K562 (cell line): Measurements from ENCODE around the gene CHAMP1. TPM values are rescaled to one million over a fixed set of nuclear protein-coding genes. Genes with fewer than 3 reads are reported as not detected.
A peak's percentile ranks its signal among the peaks of the same experiment; 100 is the strongest.

Source experiments
- ATAC-seq: fragments of 200-7000 bp; cut with Tn5 transposase; 3 replicates; pipeline ENCODE4 v1.9.1; 2020; ENCODE audit warnings: moderate library complexity
- BruUV-seq: library from RNA; stranded (reverse); fragments of 400-500 nt; replicated peaks from 2 replicates; lab custom pipeline; 2021; lab: Mats Ljungman, UMichigan
- CTCF ChIA-PET: fragments of 300-600 bp; formaldehyde crosslinking; extraction: SDS; loops from one replicate; lab custom pipeline; 2021; ENCODE audit warnings: low intra/inter-chr PET ratio; lab: Yijun Ruan, JAX
- POLR2A ChIA-PET: fragments of 300-600, 350-650 bp; sonication (Branson Sonifier 250); formaldehyde crosslinking; extraction: SDS; loops from one replicate; lab custom pipeline; 2021; ENCODE audit warnings: antibody characterized with exemption, inconsistent platforms; lab: Yijun Ruan, JAX
- DNase-seq, 4 experiments: peaks; one replicate each; pipeline versions ENCODE4 v3.0.0 to v3.0.0-alpha.2; 2011 to 2018; ENCODE audit warnings: low spot score in 3 of 4, mixed read lengths in 3 of 4; ENCODE audit errors: extremely low read depth in 1 of 4
- FAIRE-seq: peaks from 2 replicates; lab custom pipeline; 2011; peaks lifted over from hg19 to GRCh38; lab: Jason Lieb, UNC
- H2AFZ ChIP-seq: 2 replicates; pipeline ENCODE4 v1.6.0; 2011; ENCODE audit warnings: low read depth, low read length, control low read depth, inconsistent platforms
- H3K27ac ChIP-seq: fragments of 200-600 bp; 3 replicates; pipeline ENCODE4 v1.8.0; 2011; ENCODE audit warnings: low read depth, mild to moderate bottlenecking, control low read depth, inconsistent platforms, low read length, moderate library complexity, mixed read lengths; ENCODE audit errors: extremely low read depth
- H3K27me3 ChIP-seq, 2 experiments: fragments of 300-600 bp in 1 of 2; 2 replicates in 1 of 2; 3 replicates in 1 of 2; pipeline versions ENCODE4 v1.6.0 to v1.8.0; 2011; ENCODE audit warnings: inconsistent platforms in 2 of 2, low read length in 2 of 2, mild to moderate bottlenecking in 1 of 2, mixed read lengths in 1 of 2, moderate library complexity in 1 of 2; ENCODE audit not compliant: control insufficient read depth in 2 of 2, insufficient read depth in 2 of 2
- H3K36me3 ChIP-seq: fragments of 300-600 bp; 3 replicates; pipeline ENCODE4 v1.8.0; 2011; ENCODE audit warnings: mild to moderate bottlenecking, low read length, inconsistent platforms; ENCODE audit not compliant: control insufficient read depth, insufficient read depth
- H3K4me1 ChIP-seq, 2 experiments: fragments of 200-600 bp in 1 of 2; replicated peaks in 1 of 2; 2 replicates in 1 of 2; 3 replicates in 1 of 2; pipeline versions ENCODE4 v1.5.1 to v1.8.0; 2011; ENCODE audit warnings: inconsistent platforms in 2 of 2, low read length in 2 of 2, mild to moderate bottlenecking in 1 of 2, mixed read lengths in 1 of 2, moderate library complexity in 1 of 2; ENCODE audit not compliant: control insufficient read depth in 2 of 2, insufficient read depth in 2 of 2
- H3K4me2 ChIP-seq: 2 replicates; pipeline ENCODE4 v1.6.1; 2011; ENCODE audit warnings: low read length, control low read depth, inconsistent platforms, mixed read lengths; ENCODE audit not compliant: insufficient read depth
- H3K4me3 ChIP-seq: fragments of 200-600 bp; sonication (generic), shearing (Covaris generic); 2 replicates; pipeline ENCODE4 v1.5.1; 2016; ENCODE audit warnings: control low read depth, inconsistent platforms
- H3K79me2 ChIP-seq: fragments of 200-600 bp; 3 replicates; pipeline ENCODE4 v1.8.0; 2011; ENCODE audit warnings: low read length, inconsistent platforms; ENCODE audit not compliant: control insufficient read depth, insufficient read depth
- H3K9ac ChIP-seq, 2 experiments: 2 replicates each; pipeline versions ENCODE4 v1.6.0 to v1.6.1; 2011; ENCODE audit warnings: low read depth in 2 of 2, low read length in 2 of 2, control low read depth in 1 of 2, inconsistent platforms in 1 of 2, mild to moderate bottlenecking in 1 of 2, mixed read lengths in 1 of 2; ENCODE audit not compliant: insufficient read depth in 1 of 2
- H3K9me1 ChIP-seq: one replicate; pipeline ENCODE4 v1.6.0; 2011; ENCODE audit warnings: inconsistent platforms, mild to moderate bottlenecking, low read length, moderate library complexity; ENCODE audit not compliant: control insufficient read depth, insufficient read depth
- H3K9me3 ChIP-seq: replicated peaks from 2 replicates; pipeline ENCODE4 v1.5.1; 2011; ENCODE audit warnings: low read depth, low read length, inconsistent platforms; ENCODE audit not compliant: control insufficient read depth, insufficient read depth
- H4K20me1 ChIP-seq: replicated peaks from 2 replicates; pipeline ENCODE4 v1.6.1; 2011; ENCODE audit warnings: low read length, inconsistent platforms, mixed read lengths; ENCODE audit not compliant: control insufficient read depth, insufficient read depth
- CHD4 ChIP-seq: fragments of 200-600 bp; sonication (generic); IDR thresholded peaks from 3 replicates; pipeline ENCODE4 v1.6.1; 2012; ENCODE audit warnings: low read depth, mild to moderate bottlenecking, mixed read lengths, low read length, inconsistent platforms; ENCODE audit not compliant: insufficient read depth, insufficient replicate concordance, poor library complexity, severe bottlenecking
- JUND ChIP-seq, 2 experiments: IDR thresholded peaks; 2 replicates in 1 of 2; 3 replicates in 1 of 2; pipeline ENCODE4 v1.6.1; 2011; ENCODE audit warnings: borderline replicate concordance in 2 of 2, low read depth in 2 of 2, low read length in 2 of 2, improper control_type of control experiment in 1 of 2, missing biosample characterization in 1 of 2, missing genetic modification characterization in 1 of 2, missing genetic modification reagents in 1 of 2
- MCM3 ChIP-seq: fragments of 450-650 bp; IDR thresholded peaks from 2 replicates; pipeline ENCODE4 v1.6.1; 2016
- NFIC ChIP-seq: fragments of 450-650 bp; IDR thresholded peaks from 2 replicates; pipeline ENCODE4 v1.6.1; 2017; ENCODE audit warnings: mild to moderate bottlenecking, inconsistent platforms
- NR2C2 ChIP-seq, 2 experiments: fragments of 200-800 bp in 1 of 2; sonication (Bioruptor generic) in 1 of 2; sonication (generic) in 1 of 2; formaldehyde crosslinking in 1 of 2; IDR thresholded peaks; 2 replicates each; pipeline versions ENCODE4 v1.6.1 to v1.8.0; 2016 to 2022; ENCODE audit warnings: mild to moderate bottlenecking in 1 of 2, missing compliant biosample characterization in 1 of 2, missing genetic modification characterization in 1 of 2, missing genetic modification reagents in 1 of 2
- PTTG1 ChIP-seq: fragments of 450-650 bp; IDR thresholded peaks from 2 replicates; pipeline ENCODE4 v1.6.1; 2016; ENCODE audit warnings: low read depth, mild to moderate bottlenecking, missing genetic modification characterization, missing compliant biosample characterization
- SOX6 ChIP-seq: fragments of 450-650 bp; IDR thresholded peaks from 2 replicates; pipeline ENCODE4 v1.6.1; 2014; ENCODE audit warnings: mild to moderate bottlenecking
- ZNF23 ChIP-seq: fragments of 250-450 bp; sonication (Bioruptor Pico); IDR thresholded peaks from 2 replicates; pipeline ENCODE4 v1.4.0; 2020; ENCODE audit warnings: mild to moderate bottlenecking
- ZNF644 ChIP-seq: fragments of 200-800 bp; sonication (Bioruptor generic); IDR thresholded peaks from 2 replicates; pipeline ENCODE4 v1.6.1; 2016; ENCODE audit warnings: low read depth, missing genetic modification characterization, missing compliant biosample characterization
- WGBS: fragments of 100-300 bp; shearing (Covaris generic); methylation state at CpG from one replicate; pipeline ENCODE4 v1.1.6; 2016; ENCODE audit warnings: low coverage, mixed read lengths; ENCODE audit not compliant: insufficient coverage; ENCODE audit errors: missing lambda C conversion rate; 5-methylcytosine and 5-hydroxymethylcytosine counted together
- in situ Hi-C: fragments of 300-500 bp; cut with MboI; formaldehyde crosslinking; loops from 4 replicates; pipeline ENCODE4 v1.15.0; 2018; ENCODE audit warnings: inconsistent platforms, mixed read lengths
- intact Hi-C: fragments of 100-400 bp; cut with micrococcal nuclease; formaldehyde crosslinking; loops from 2 replicates; pipeline ENCODE4 v1.14.2; 2022
- polyA plus RNA-seq, 8 experiments: library from polyadenylated mRNA; depleted of rRNA in 4 of 8; stranded (reverse) in 5 of 8; unstranded in 3 of 8; fragments of >200 nt; fragmentation: Nextera tagmentation in 2 of 8; fragmentation: Illumina TruSeq in 1 of 8; extraction: Ambion mirVana in 2 of 8; extraction: Trizol in 1 of 8; gene quantifications; 2 replicates each; pipeline versions ENCODE4 v1.2.1 to v1.2.3, GENCODE V29; 2011 to 2014; ENCODE audit warnings: inconsistent platforms in 1 of 8, missing spikeins in 1 of 8
- total RNA-seq, 7 experiments: library from RNA; depleted of rRNA in 6 of 7; stranded (reverse); fragments of >200 nt in 6 of 7; fragmentation: Illumina TruSeq in 2 of 7; extraction: Trizol in 2 of 7; gene quantifications; 2 replicates each; pipeline versions ENCODE4 v1.2.1 to v1.2.3, GENCODE V29; 2011 to 2021; ENCODE audit warnings: low replicate concordance in 1 of 7
- TF ChIP-seq, protein P1 (sequence below): fragments of 450-650 bp; conservative IDR thresholded peaks from 2 replicates; pipeline ENCODE4 v1.6.1; 2016; ENCODE audit warnings: missing genetic modification characterization, low read depth, mild to moderate bottlenecking, missing compliant biosample characterization, moderate library complexity
- TF ChIP-seq, protein P2 (sequence below): sonication (generic); formaldehyde crosslinking; IDR thresholded peaks from 2 replicates; pipeline ENCODE4 v1.8.1; 2023; ENCODE audit warnings: mild to moderate bottlenecking, missing genetic modification reagents, moderate library complexity
- TF ChIP-seq, protein P3 (sequence below): sonication (generic); IDR thresholded peaks from 2 replicates; pipeline ENCODE4 v1.6.1; 2016

CHAMP1 gene
- total and polyA plus RNA-seq, 9 of the 15 experiments (the other 6 are each of a cell fraction or from before 2014, with no cell fraction given) = 0.70 to 40.6 (median 15.3) TPM

DNA sequence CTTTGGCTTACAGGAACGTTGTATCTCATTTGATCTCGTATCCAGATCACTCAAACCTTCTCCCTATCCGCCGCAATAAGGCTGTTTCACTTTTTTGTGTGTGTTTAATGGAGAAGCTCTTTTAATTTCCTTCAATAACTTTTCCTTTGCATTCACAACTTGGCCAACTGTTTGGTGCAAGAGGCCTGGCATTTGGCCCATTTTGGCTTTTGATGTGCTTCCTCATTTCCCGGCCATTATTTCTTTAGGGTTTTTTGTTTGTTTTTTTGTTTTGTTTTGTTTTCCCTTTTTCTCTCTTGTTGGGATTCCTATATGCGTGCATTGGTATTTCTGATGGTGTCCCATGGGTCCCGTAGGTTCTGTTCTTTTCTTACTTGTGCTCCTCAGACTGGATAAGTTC, 39.0 kb upstream of the CHAMP1 start:
- BruUV-seq = no TSS peak

DNA sequence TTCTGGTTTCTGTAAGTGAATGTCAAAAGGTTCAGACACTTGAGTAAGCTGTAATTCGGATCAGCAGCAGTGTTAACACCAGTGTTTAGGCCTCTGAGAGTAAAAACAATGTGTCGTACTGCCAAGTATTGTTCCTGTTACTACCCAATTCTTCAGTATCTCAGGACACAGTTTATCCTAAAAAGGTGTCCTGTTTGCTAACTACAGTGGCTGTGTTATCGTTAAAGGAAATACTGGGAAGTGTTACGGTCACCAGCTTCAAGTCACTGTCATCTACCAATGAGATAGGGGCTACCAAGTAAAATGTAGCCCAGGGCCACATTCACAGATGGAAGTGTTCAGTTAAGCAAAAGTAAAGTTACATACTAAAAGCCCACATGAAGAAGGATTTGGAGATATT, 35.2 kb upstream of the CHAMP1 start:
- FAIRE-seq (peak; percentile 79), ATAC-seq (no peak; the same call in 2 of the 3 replicates), DNase-seq (peak in 3 of 4 experiments; percentile 18 to 71 (median 47))
- Histone ChIP-seq H3K4me3 (no peak overlapping the region), H3K27ac (peak overlapping the region; percentile 99), H3K9me3 (no peaks in the 10 kb centered on the region), H3K9ac (peak overlapping the region in 1 of 2 experiments; percentile 96; a peak in 2 of 4 replicates), H3K36me3 (peaks cover 51% of the 10 kb centered on the region; the same call in 2 of the 3 replicates), H3K79me2 (peaks cover 28% of the 10 kb centered on the region), H3K27me3 (no peaks in the 10 kb centered on the region), H3K4me1 (peaks cover 29 to 35% of the 10 kb centered on the region in 2 experiments), H4K20me1 (no peaks in the 10 kb centered on the region; the same call in 1 of the 2 replicates), H2AFZ (peak overlapping the region; percentile 99), H3K4me2 (peak overlapping the region; percentile 69), H3K9me1 (no peaks in the 10 kb centered on the region)
- in situ Hi-C loops = no loop called here
- 7% methylated on average over 4 of the region's 4 CpGs for WGBS
- CTCF ChIA-PET = no interaction called here
- BruUV-seq = no TSS peak
- intact Hi-C loops = no loop called here
- POLR2A ChIA-PET = interaction anchor here (0.8 to 1.7 kb wide), 6 partner anchors 10 to 27 kb away, joined by 3 to 10 read pairs (median 3); no protein-coding TSS in a partner anchor
- TF ChIP-seq JUND (IDR thresholded peaks at IDR 0.05; ENCODE audit: borderline replicate concordance, low read depth, low read length) (no peak), JUND (tag; IDR thresholded peaks at IDR 0.05; ENCODE audit: borderline replicate concordance, low read depth, low read length) (peak; percentile 49; the same call in 1 of the 3 replicates), ZNF644 (tag) (0 out of 2 replicates have a peak, but pooled peaks have one; percentile 57), MCM3 (no peak), SOX6 (peak; percentile 49; the same call in 1 of the 2 replicates), ZNF23 (0 out of 2 replicates have a peak, but pooled peaks have one; percentile 35), PTTG1 (tag) (no peak), CHD4 (no peak)
- TF ChIP-seq, protein P1, sequence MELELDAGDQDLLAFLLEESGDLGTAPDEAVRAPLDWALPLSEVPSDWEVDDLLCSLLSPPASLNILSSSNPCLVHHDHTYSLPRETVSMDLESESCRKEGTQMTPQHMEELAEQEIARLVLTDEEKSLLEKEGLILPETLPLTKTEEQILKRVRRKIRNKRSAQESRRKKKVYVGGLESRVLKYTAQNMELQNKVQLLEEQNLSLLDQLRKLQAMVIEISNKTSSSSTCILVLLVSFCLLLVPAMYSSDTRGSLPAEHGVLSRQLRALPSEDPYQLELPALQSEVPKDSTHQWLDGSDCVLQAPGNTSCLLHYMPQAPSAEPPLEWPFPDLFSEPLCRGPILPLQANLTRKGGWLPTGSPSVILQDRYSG (tag) = 0 out of 2 replicates have a peak, but pooled peaks have one; percentile 18
- TF ChIP-seq, protein P2, sequence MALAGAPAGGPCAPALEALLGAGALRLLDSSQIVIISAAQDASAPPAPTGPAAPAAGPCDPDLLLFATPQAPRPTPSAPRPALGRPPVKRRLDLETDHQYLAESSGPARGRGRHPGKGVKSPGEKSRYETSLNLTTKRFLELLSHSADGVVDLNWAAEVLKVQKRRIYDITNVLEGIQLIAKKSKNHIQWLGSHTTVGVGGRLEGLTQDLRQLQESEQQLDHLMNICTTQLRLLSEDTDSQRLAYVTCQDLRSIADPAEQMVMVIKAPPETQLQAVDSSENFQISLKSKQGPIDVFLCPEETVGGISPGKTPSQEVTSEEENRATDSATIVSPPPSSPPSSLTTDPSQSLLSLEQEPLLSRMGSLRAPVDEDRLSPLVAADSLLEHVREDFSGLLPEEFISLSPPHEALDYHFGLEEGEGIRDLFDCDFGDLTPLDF (CRISPR knock-in tag) = no peak
- TF ChIP-seq, protein P3, sequence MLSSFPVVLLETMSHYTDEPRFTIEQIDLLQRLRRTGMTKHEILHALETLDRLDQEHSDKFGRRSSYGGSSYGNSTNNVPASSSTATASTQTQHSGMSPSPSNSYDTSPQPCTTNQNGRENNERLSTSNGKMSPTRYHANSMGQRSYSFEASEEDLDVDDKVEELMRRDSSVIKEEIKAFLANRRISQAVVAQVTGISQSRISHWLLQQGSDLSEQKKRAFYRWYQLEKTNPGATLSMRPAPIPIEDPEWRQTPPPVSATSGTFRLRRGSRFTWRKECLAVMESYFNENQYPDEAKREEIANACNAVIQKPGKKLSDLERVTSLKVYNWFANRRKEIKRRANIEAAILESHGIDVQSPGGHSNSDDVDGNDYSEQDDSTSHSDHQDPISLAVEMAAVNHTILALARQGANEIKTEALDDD = peak; percentile 87

More for the DNA sequence above, 39.0 kb upstream of the CHAMP1 start:
- TF ChIP-seq NFIC = peak; percentile 44
- no peak for TF ChIP-seq NR2C2 (CRISPR knock-in tag; IDR thresholded peaks at IDR 0.05)
- no peak for TF ChIP-seq NR2C2 (tag; IDR thresholded peaks at IDR 0.05)
- FAIRE-seq = no peak
- Histone ChIP-seq H3K9me1 (no peaks in the 10 kb centered on the region), H3K9me3 (no peaks in the 10 kb centered on the region), H3K9ac (no peak overlapping the region), H3K27ac (no peak overlapping the region), H3K36me3 (peaks cover 63% of the 10 kb centered on the region), H3K4me2 (no peak overlapping the region), H3K4me1 (peaks cover 7 to 21% of the 10 kb centered on the region in 2 experiments), H4K20me1 (no peaks in the 10 kb centered on the region; the same call in 1 of the 2 replicates), H3K79me2 (peaks cover 6% of the 10 kb centered on the region; the same call in 1 of the 3 replicates), H3K4me3 (no peak overlapping the region), H2AFZ (no peak overlapping the region), H3K27me3 (no peaks in the 10 kb centered on the region)
- intact Hi-C loops (no loop called here), in situ Hi-C loops (no loop called here)
- no peak for DNase-seq
- no peak for ATAC-seq
- ChIA-PET POLR2A (no interaction called here), CTCF (no interaction called here)
- 90% methylated on average over 7 of the region's 7 CpGs for WGBS
